GM19099 (cell line): ENCODE measurements around the gene ABR.

Experiments used
- POLR2A ChIP-seq: IDR thresholded peaks from 3 replicates; pipeline ENCODE4 v1.6.1; 2011; ENCODE audit warnings: low read depth; ENCODE audit not compliant: insufficient read length; ENCODE audit errors: extremely low read depth

The ABR gene

GRCh38 chr17:1169221-1169928, 10.4 kb downstream of the ABR start:
- TF ChIP-seq POLR2A: no peak

- no peak for TF ChIP-seq POLR2A
Measured at GRCh38 chr17:1168533-1169220, 11.1 kb downstream of the ABR start.

- no peak for TF ChIP-seq POLR2A
Measured at GRCh38 chr17:1166276-1166675, 13.5 kb downstream of the ABR start.

GRCh38 chr17:1165836-1166235, 13.9 kb downstream of the ABR start:
- TF ChIP-seq POLR2A: no peak

GRCh38 chr17:1164935-1165556, 14.7 kb downstream of the ABR start:
- no peak for TF ChIP-seq POLR2A

GRCh38 chr17:1162116-1162855, 17.5 kb downstream of the ABR start:
- no peak for TF ChIP-seq POLR2A

- TF ChIP-seq POLR2A: no peak
Measured at GRCh38 chr17:1160591-1161390, 19.0 kb downstream of the ABR start.

GRCh38 chr17:1159431-1160180, 20.2 kb downstream of the ABR start:
- TF ChIP-seq POLR2A: no peak

GRCh38 chr17:1158879-1159278, 20.9 kb downstream of the ABR start:
- TF ChIP-seq POLR2A: no peak

GRCh38 chr17:1156864-1157263, 22.9 kb downstream of the ABR start:
- no peak for TF ChIP-seq POLR2A

GRCh38 chr17:1154704-1155103, 25.1 kb downstream of the ABR start:
- TF ChIP-seq POLR2A: no peak

GRCh38 chr17:1153795-1154546, 25.8 kb downstream of the ABR start:
- TF ChIP-seq POLR2A: no peak
